Renal cortical epithelial cell (primary cell): ENCODE measurements around the gene KCTD5. TPM values are rescaled to one million over a fixed set of nuclear protein-coding genes. Genes with fewer than 3 reads are reported as not detected.

Source experiments
- DNase-seq: peaks from one replicate; pipeline ENCODE4 v3.0.0-alpha.2; 2011; ENCODE audit warnings: low read depth
- total RNA-seq: library from RNA; depleted of rRNA; stranded (reverse); fragments of >200 nt; gene quantifications from 2 replicates; pipeline ENCODE4 v1.2.3, GENCODE V29; 2014

Gene KCTD5
- total RNA-seq, 1 donor from 2014 or later = 26.0 TPM

- DNase-seq = peak; percentile 84
Observed at GRCh38 chr16:2752035-2752849, 69.9 kb downstream of the KCTD5 start, which contains the start of gene SRRM2. Gene SRRM2 (plus strand): TSS chr16:2752638. CDS start chr16:2756365, 3,727 bp downstream.

- DNase-seq = peak; percentile 27
Observed at GRCh38 chr16:2752850-2753732, 70.8 kb downstream of the KCTD5 start.

GRCh38 chr16:2753733-2754020 is 71.4 kb downstream of the KCTD5 start:
- DNase-seq = no peak

GRCh38 chr16:2755158-2755557 is 72.8 kb downstream of the KCTD5 start:
- no peak for DNase-seq

- no peak for DNase-seq
Observed at GRCh38 chr16:2756288-2757015, 74.1 kb downstream of the KCTD5 start.

- no peak for DNase-seq
Observed at GRCh38 chr16:2757344-2757743, 75.0 kb downstream of the KCTD5 start.

Other genes starting within 250 kb of the KCTD5 start
- gene TEDC2, start 222.4 kb upstream of the KCTD5 start, total RNA-seq = 2.3 and 6.3 TPM in 2 replicates
- gene NTN3, start 211.2 kb upstream of the KCTD5 start, total RNA-seq = 1.2 TPM in 1 of 2 replicates, not detected in the other
- 6.3 and 18.3 TPM in 2 replicates for gene TBC1D24, start 207.4 kb upstream of the KCTD5 start, total RNA-seq
- gene ATP6V0C, start 168.6 kb upstream of the KCTD5 start, total RNA-seq = 10.9 and 36.3 TPM in 2 replicates
- gene AMDHD2, start 162.2 kb upstream of the KCTD5 start, total RNA-seq = 24.4 and 31.4 TPM in 2 replicates
- not detected in 2 replicates for gene CEMP1, start 151.1 kb upstream of the KCTD5 start, total RNA-seq
- gene PDPK1, start 144.5 kb upstream of the KCTD5 start, total RNA-seq = 16.0 and 32.9 TPM in 2 replicates
- 0.85 and 1.7 TPM in 2 replicates for gene PRSS27, start 37.7 kb downstream of the KCTD5 start, total RNA-seq
- gene SRRM2, start 70.1 kb downstream of the KCTD5 start, total RNA-seq = 19.8 and 114 TPM in 2 replicates
- gene ELOB, start 94.8 kb downstream of the KCTD5 start, total RNA-seq = 239 and 444 TPM in 2 replicates
- not detected in 2 replicates for gene PRSS33, start 105.0 kb downstream of the KCTD5 start, total RNA-seq
- gene PRSS41, start 115.9 kb downstream of the KCTD5 start, total RNA-seq = not detected in 2 replicates
- gene PRSS21, start 134.7 kb downstream of the KCTD5 start, total RNA-seq = 1.2 and 3.1 TPM in 2 replicates
- gene ZG16B, start 147.8 kb downstream of the KCTD5 start, total RNA-seq = 0.25 and 1.2 TPM in 2 replicates
- gene PRSS22, start 175.6 kb downstream of the KCTD5 start, total RNA-seq = 1.8 and 5.4 TPM in 2 replicates
- gene FLYWCH2, start 200.7 kb downstream of the KCTD5 start, total RNA-seq = 39.4 and 39.9 TPM in 2 replicates
- 35.3 and 42.9 TPM in 2 replicates for gene FLYWCH1, start 229.4 kb downstream of the KCTD5 start, total RNA-seq